ENCODE results near the gene HABP2.

The HABP2 gene

DNA sequence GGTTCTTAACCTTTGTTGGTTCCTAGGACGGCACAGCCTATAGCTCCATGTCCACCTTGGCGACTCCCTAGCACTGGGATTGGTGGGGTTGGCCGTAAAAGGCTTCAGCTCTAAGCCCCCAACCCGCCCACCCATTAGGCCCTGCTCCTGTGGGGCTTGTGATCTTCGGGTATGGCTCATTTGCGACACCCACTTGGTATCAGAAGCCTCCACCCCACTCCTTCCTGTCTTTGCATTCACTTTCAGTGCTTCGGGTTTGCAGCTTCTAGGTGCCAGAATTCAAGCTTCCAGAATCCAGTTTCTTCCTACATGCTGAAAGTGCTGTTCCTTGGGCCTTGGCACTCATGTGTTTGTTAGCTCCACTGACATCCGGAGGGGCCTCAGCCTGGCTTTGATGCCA lies 39.5 kb downstream of the HABP2 start:
- no peak for TF ChIP-seq Cebpa-rat (IDR thresholded peaks at IDR 0.05)
- Histone ChIP-seq H3K9ac (no peak overlapping the region), H3K4me1 (peaks cover 0 to 17% (median 5%) of the 10 kb centered on the region in 10 experiments; a peak in 11 of 20 replicates), H3K27me3 (no peaks in the 10 kb centered on the region), H3K4me2 (no peak overlapping the region), H3K9me3 (replicated peaks in 1 of 11) (no peaks in the 10 kb centered on the region), H3K36me3 (no peaks in the 10 kb centered on the region), H3K4me3 (no peak overlapping the region), H3K27ac (no peak overlapping the region), H4K20me1 (no peaks in the 10 kb centered on the region)

DNA sequence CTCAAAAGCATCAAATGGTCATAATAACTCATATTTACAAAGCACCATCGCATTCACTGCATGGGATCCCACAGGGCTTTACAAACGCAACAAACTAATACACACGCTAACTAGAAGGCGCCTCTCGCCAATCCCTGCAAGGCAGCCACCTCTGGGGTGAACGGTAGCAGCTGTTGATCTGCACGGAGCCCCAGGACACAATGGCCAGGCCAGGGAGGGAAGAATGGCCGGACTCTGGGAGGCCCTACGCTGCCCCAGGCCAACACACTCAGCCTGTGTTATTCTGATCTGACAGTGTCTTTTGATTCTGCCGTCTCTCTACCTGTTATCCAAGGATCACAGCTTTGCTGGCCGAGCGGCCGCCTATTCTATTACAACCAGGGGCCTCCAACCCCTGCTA lies 41.8 kb downstream of the HABP2 start:
- peaks cover 0 to 5% (median 0%) of the 10 kb centered on the region in 11 experiments; a peak in 5 of 22 replicates for H3K9me3 ChIP-seq (replicated peaks in 1 of 11)
- TF ChIP-seq Cebpa-rat (IDR thresholded peaks at IDR 0.05) = no peak
- H4K20me1 ChIP-seq = no peaks in the 10 kb centered on the region
- peaks cover 0 to 17% (median 5%) of the 10 kb centered on the region in 10 experiments; a peak in 11 of 20 replicates for H3K4me1 ChIP-seq
- no peak overlapping the region for H3K9ac ChIP-seq
- no peak overlapping the region for H3K27ac ChIP-seq
- no peaks in the 10 kb centered on the region for H3K36me3 ChIP-seq
- no peak overlapping the region for H3K4me2 ChIP-seq
- no peaks in the 10 kb centered on the region for H3K27me3 ChIP-seq
- H3K4me3 ChIP-seq = no peak overlapping the region

DNA sequence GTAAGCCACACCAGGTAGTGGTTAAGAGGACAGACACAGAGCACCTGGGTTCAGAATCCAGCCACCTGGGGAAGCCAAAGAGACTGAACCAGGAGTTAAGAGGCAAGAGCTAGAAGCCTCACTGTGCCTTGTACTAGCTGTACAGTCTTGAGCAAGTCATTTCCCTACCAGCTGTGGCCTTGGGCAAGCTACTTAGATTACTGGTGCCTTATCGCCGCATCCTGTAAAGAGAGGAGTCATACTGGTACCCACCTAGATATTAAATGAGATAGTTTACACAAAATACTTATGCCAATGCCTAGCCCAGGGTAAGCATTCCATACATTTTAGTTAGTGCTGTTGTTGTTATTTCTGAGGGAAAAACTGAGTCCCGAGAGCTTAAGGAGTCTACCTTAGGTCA lies 47.7 kb downstream of the HABP2 start:
- TF ChIP-seq Cebpa-rat (IDR thresholded peaks at IDR 0.05) = no peak
- Histone ChIP-seq H3K4me1 (peaks cover 14 to 25% (median 19%) of the 10 kb centered on the region in 10 experiments), H4K20me1 (no peaks in the 10 kb centered on the region), H3K36me3 (no peaks in the 10 kb centered on the region), H3K9me3 (replicated peaks in 1 of 11) (peaks cover 12 to 33% (median 17%) of the 10 kb centered on the region in 11 experiments; a peak in 21 of 22 replicates), H3K27me3 (no peaks in the 10 kb centered on the region), H3K27ac (no peak overlapping the region), H3K4me3 (no peak overlapping the region), H3K9ac (no peak overlapping the region), H3K4me2 (no peak overlapping the region)

- Histone ChIP-seq H3K4me3 (no peak overlapping the region), H4K20me1 (no peaks in the 10 kb centered on the region), H3K4me2 (no peak overlapping the region), H3K9ac (no peak overlapping the region), H3K27me3 (no peaks in the 10 kb centered on the region), H3K9me3 (replicated peaks in 1 of 11) (peaks cover 12 to 33% (median 17%) of the 10 kb centered on the region in 11 experiments; a peak in 21 of 22 replicates), H3K4me1 (peaks cover 0 to 27% (median 18%) of the 10 kb centered on the region in 10 experiments; a peak in 17 of 20 replicates), H3K36me3 (no peaks in the 10 kb centered on the region), H3K27ac (no peak overlapping the region)
- no peak for TF ChIP-seq Cebpa-rat (IDR thresholded peaks at IDR 0.05)
These were observed 50.4 kb downstream of the HABP2 start for GRCh38 chr10:113603057-113603777.

DNA sequence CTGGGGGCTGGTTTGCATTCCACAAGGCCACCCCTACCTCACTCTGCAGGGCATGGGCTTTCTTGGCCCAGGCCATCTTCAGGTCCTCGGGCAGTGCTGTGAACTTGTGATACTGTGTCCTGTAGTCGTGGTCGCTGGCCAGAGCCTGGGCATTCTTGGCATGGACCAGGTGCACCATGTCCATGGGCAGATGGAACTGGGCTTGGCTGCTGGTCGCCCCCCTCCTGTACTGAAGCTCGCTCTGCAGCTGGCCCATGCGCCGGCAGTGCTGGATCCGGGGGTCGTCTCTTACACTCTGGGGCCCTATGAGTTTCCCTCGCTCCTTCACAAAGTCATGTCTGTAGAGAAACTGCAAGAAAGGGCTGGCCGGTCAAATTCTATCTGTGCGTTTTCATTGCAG lies 51.7 kb downstream of the HABP2 start:
- Histone ChIP-seq H3K9ac (no peak overlapping the region), H3K27me3 (no peaks in the 10 kb centered on the region), H3K36me3 (no peaks in the 10 kb centered on the region), H3K4me3 (no peak overlapping the region), H3K9me3 (replicated peaks in 1 of 11) (peaks cover 12 to 28% (median 17%) of the 10 kb centered on the region in 11 experiments; a peak in 21 of 22 replicates), H4K20me1 (no peaks in the 10 kb centered on the region), H3K4me1 (peaks cover 2 to 31% (median 19%) of the 10 kb centered on the region in 10 experiments; a peak in 19 of 20 replicates), H3K27ac (no peak overlapping the region; a peak in 1 of 22 replicates), H3K4me2 (peak overlapping the region; percentile 6 to 77 (median 66); a peak in 19 of 22 replicates)
- no peak for TF ChIP-seq Cebpa-rat (IDR thresholded peaks at IDR 0.05)

- Histone ChIP-seq H3K4me1 (peaks cover 11 to 40% (median 24%) of the 10 kb centered on the region in 10 experiments), H3K4me2 (peak overlapping the region; percentile 6 to 77 (median 66); a peak in 19 of 22 replicates), H4K20me1 (no peaks in the 10 kb centered on the region), H3K9ac (no peak overlapping the region; a peak in 1 of 22 replicates), H3K36me3 (no peaks in the 10 kb centered on the region), H3K27me3 (no peaks in the 10 kb centered on the region), H3K27ac (no peak overlapping the region; a peak in 1 of 22 replicates), H3K4me3 (no peak overlapping the region), H3K9me3 (replicated peaks in 1 of 11) (peaks cover 9 to 20% (median 12%) of the 10 kb centered on the region in 11 experiments; a peak in 21 of 22 replicates)
- no peak for TF ChIP-seq Cebpa-rat (IDR thresholded peaks at IDR 0.05)
These were observed 52.6 kb downstream of the HABP2 start for GRCh38 chr10:113605268-113605978.

- H4K20me1 ChIP-seq = no peaks in the 10 kb centered on the region
- no peaks in the 10 kb centered on the region for H3K36me3 ChIP-seq
- H3K27ac ChIP-seq = no peak overlapping the region
- H3K9ac ChIP-seq = no peak overlapping the region
- no peaks in the 10 kb centered on the region for H3K27me3 ChIP-seq
- peaks cover 20 to 39% (median 27%) of the 10 kb centered on the region in 10 experiments for H3K4me1 ChIP-seq
- H3K4me3 ChIP-seq = no peak overlapping the region
- TF ChIP-seq Cebpa-rat (IDR thresholded peaks at IDR 0.05) = no peak
- peak overlapping the region in 6 of 11 experiments; percentile 37 to 78 (median 59); a peak in 13 of 22 replicates for H3K4me2 ChIP-seq
- H3K9me3 ChIP-seq (replicated peaks in 1 of 11) = no peaks in the 10 kb centered on the region
These were observed 56.9 kb downstream of the HABP2 start for GRCh38 chr10:113609704-113610108.

GRCh38 chr10:113610631-113611601 lies 58.1 kb downstream of the HABP2 start:
- H3K4me1 ChIP-seq = peaks cover 13 to 27% (median 19%) of the 10 kb centered on the region in 10 experiments
- no peaks in the 10 kb centered on the region for H3K36me3 ChIP-seq
- H3K9ac ChIP-seq = peak overlapping the region in 2 of 11 experiments; percentile 21 to 31; a peak in 2 of 22 replicates
- no peaks in the 10 kb centered on the region for H3K27me3 ChIP-seq
- H3K9me3 ChIP-seq (replicated peaks in 1 of 11) = no peaks in the 10 kb centered on the region
- TF ChIP-seq Cebpa-rat (IDR thresholded peaks at IDR 0.05) = no peak
- H4K20me1 ChIP-seq = no peaks in the 10 kb centered on the region
- no peak overlapping the region for H3K4me3 ChIP-seq
- no peak overlapping the region for H3K27ac ChIP-seq
- H3K4me2 ChIP-seq = peak overlapping the region; percentile 27 to 78 (median 41)

All from BLaER1 treated with 17β-estradiol and CSF1 and Interleukin-3, amounts not matched to agents 10 nM and 100 nM (cell line).